Eye (tissue), 1 donor: Measurements from ENCODE around the gene TAAR9.

ENCODE experiments used
- DNase-seq: peaks from one replicate; pipeline ENCODE4 v3.0.0-alpha.2; 2015

TAAR9 gene

GRCh38 chr6:132537977-132538376, at the start of gene TAAR9:
Gene TAAR9, plus strand, starts transcription at chr6:132538277. Its CDS starts 13 bp downstream, at chr6:132538290.
- DNase-seq, result no peak

- no peak for DNase-seq
These were observed 48.7 kb upstream of the TAAR9 start for GRCh38 chr6:132489376-132489775.

GRCh38 chr6:132490024-132490423, 48.1 kb upstream of the TAAR9 start:
- no peak for DNase-seq

GRCh38 chr6:132490478-132491204, 47.4 kb upstream of the TAAR9 start:
- no peak for DNase-seq

GRCh38 chr6:132491303-132491702, 46.8 kb upstream of the TAAR9 start:
- DNase-seq, result no peak

- no peak for DNase-seq
These were observed 46.2 kb upstream of the TAAR9 start for GRCh38 chr6:132491881-132492280.

- DNase-seq, result no peak
These were observed 43.1 kb upstream of the TAAR9 start for GRCh38 chr6:132494954-132495353.

GRCh38 chr6:132495604-132496079, 42.4 kb upstream of the TAAR9 start:
- DNase-seq, result no peak

- DNase-seq, result no peak
These were observed 41.4 kb upstream of the TAAR9 start for GRCh38 chr6:132496519-132497180.

GRCh38 chr6:132498638-132499037, 39.4 kb upstream of the TAAR9 start:
- DNase-seq, result no peak

GRCh38 chr6:132499757-132500156, 38.3 kb upstream of the TAAR9 start:
- DNase-seq, result no peak

GRCh38 chr6:132504757-132505156, 33.3 kb upstream of the TAAR9 start:
- DNase-seq, result no peak

GRCh38 chr6:132505158-132505557, 32.9 kb upstream of the TAAR9 start:
- DNase-seq, result no peak

GRCh38 chr6:132506461-132506860, 31.6 kb upstream of the TAAR9 start:
- DNase-seq, result no peak

GRCh38 chr6:132506869-132507808, 30.9 kb upstream of the TAAR9 start:
- no peak for DNase-seq

- DNase-seq, result no peak
These were observed 26.8 kb upstream of the TAAR9 start for GRCh38 chr6:132511210-132511830.

GRCh38 chr6:132511831-132512220, 26.3 kb upstream of the TAAR9 start:
- no peak for DNase-seq

- DNase-seq, result no peak
These were observed 25.8 kb upstream of the TAAR9 start for GRCh38 chr6:132512342-132512637.

GRCh38 chr6:132512638-132513632, 25.1 kb upstream of the TAAR9 start, which contains the start of gene STX7:
Gene STX7, minus strand, starts transcription at chr6:132513116. Its CDS starts 9,586 bp downstream, at chr6:132503530.
- peak; percentile 97 for DNase-seq

GRCh38 chr6:132513831-132514545, 24.1 kb upstream of the TAAR9 start:
- no peak for DNase-seq

- DNase-seq, result no peak
These were observed 22.7 kb upstream of the TAAR9 start for GRCh38 chr6:132515386-132515785.
